ENCODE data around the gene CDH4. TPM values are rescaled to one million over a fixed set of nuclear protein-coding genes. Genes with fewer than 3 reads are reported as not detected.

Gene CDH4
- total RNA-seq, 2 experiments from 2014 or later = not detected

DNA sequence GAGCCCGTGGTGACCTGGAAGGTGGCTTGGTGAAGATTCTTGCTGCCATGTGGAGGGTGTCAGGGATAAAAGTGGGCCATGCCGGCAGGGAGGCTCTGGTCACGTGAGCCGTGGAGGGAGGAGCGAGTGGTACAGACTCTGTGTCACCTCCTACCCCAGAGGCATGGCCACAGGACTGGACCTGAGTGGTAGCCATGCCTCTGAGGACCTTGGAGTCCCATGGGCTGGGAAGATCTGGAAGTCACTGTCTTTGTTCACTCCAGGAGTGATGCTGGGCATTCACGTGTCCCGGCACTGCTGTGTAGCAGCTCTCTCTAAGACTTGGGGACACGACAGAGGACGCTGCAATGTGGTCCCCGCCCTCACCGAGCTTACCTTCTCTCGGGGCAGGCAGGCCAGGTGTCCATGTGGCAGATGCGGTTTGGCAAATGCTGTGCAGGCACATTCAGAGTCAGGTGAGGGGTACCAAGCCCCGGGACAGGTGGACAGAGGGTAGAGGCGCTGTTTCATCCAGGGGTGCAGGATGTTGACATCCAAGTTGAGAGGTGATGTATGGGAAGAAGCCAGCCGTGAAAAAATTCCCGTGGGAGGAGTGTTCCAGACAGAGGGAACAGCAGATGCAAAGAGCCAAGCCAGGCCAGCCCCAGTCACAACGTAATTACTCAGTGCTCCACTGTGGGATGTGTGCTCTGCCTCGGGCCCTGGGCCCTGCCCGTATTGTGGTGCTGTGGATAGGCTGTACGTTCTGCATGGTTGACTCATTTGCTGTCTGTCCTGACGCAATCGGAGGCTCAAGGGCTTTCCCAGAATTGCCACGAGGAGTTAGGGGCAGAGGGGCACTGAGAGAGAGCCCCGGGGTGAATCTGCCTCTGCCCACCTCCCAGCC lies 505.9 kb downstream of the CDH4 start:
- no peaks in the 10 kb centered on the region for H3K36me3 ChIP-seq (ENCODE audit: insufficient read depth, low read length)
- ChIA-PET POLR2A (no interaction called here), CTCF (ENCODE audit: unreplicated experiment) (no interaction called here)
- DNase-seq (ENCODE audit: low spot score) = no peak
- H3K9me2 ChIP-seq (ENCODE audit: insufficient read depth, low read length) = no peaks in the 10 kb centered on the region
- H3K4me1 ChIP-seq (ENCODE audit: insufficient read depth, low read length, poor library complexity, severe bottlenecking) = no peaks in the 10 kb centered on the region
- H3K4me3 ChIP-seq (ENCODE audit: low read depth, low read length, poor library complexity, severe bottlenecking) = no peak overlapping the region
- no peak overlapping the region for H2AFZ ChIP-seq (ENCODE audit: low read length)
- H4K20me1 ChIP-seq (ENCODE audit: insufficient read depth, low read length) = no peaks in the 10 kb centered on the region
- intact Hi-C loops (cut with micrococcal nuclease; ENCODE audit: unreplicated experiment) = no loop called here
- no peak for TF ChIP-seq EZH2phosphoT487 (IDR thresholded peaks at IDR 0.05; ENCODE audit: borderline replicate concordance, low read depth, low read length)
- TF ChIP-seq, protein P1, sequence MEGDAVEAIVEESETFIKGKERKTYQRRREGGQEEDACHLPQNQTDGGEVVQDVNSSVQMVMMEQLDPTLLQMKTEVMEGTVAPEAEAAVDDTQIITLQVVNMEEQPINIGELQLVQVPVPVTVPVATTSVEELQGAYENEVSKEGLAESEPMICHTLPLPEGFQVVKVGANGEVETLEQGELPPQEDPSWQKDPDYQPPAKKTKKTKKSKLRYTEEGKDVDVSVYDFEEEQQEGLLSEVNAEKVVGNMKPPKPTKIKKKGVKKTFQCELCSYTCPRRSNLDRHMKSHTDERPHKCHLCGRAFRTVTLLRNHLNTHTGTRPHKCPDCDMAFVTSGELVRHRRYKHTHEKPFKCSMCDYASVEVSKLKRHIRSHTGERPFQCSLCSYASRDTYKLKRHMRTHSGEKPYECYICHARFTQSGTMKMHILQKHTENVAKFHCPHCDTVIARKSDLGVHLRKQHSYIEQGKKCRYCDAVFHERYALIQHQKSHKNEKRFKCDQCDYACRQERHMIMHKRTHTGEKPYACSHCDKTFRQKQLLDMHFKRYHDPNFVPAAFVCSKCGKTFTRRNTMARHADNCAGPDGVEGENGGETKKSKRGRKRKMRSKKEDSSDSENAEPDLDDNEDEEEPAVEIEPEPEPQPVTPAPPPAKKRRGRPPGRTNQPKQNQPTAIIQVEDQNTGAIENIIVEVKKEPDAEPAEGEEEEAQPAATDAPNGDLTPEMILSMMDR (conservative IDR thresholded peaks at IDR 0.05; ENCODE audit: low read length) = no peak
- no peak overlapping the region for H3K27ac ChIP-seq (ENCODE audit: low read depth, low read length, poor library complexity, severe bottlenecking)
- no peaks in the 10 kb centered on the region for H3K9me3 ChIP-seq (ENCODE audit: low read length)
- H3K79me2 ChIP-seq (ENCODE audit: insufficient read depth, low read depth, low read length) = no peaks in the 10 kb centered on the region
- no peak overlapping the region for H3K4me2 ChIP-seq (ENCODE audit: low read length)
- no TSS peak for BruUV-seq (replicated peaks)

DNA sequence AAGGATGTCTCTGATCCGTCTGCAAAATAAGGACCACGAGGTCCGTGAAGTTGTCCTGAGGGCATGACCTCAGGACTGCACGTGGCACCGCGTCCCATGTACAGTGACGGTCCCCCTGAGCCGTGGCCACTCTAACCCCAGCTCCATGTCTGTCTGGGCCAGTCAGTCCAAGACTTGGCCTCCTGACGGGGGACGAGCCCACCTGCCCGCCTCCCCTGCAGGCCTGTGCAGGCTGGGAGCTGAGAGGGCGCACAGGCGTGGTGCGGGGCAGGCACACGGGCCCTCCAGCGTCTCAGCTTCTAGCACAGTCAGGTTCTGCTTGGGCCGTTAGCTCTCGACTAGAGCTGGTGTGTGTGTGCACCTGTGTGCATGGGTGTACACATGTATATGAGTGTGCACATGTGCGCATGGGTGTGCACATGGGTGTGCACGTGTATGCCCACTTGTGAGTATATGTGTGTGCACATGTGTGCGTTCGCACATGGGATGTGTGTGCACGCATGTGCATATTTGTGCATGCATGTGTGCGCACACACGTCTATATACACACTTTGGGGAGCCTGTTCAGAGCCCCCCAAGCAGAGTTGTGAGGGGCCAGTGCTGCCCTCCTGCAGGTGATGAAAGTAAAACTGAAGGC lies 506.6 kb downstream of the CDH4 start:
- Histone ChIP-seq H3K79me2 (ENCODE audit: insufficient read depth, low read depth, low read length) (no peaks in the 10 kb centered on the region), H3K4me2 (ENCODE audit: low read length) (no peak overlapping the region), H3K36me3 (ENCODE audit: insufficient read depth, low read length) (no peaks in the 10 kb centered on the region), H4K20me1 (ENCODE audit: insufficient read depth, low read length) (no peaks in the 10 kb centered on the region), H2AFZ (ENCODE audit: low read length) (no peak overlapping the region), H3K9me3 (ENCODE audit: low read length) (no peaks in the 10 kb centered on the region), H3K9me2 (ENCODE audit: insufficient read depth, low read length) (no peaks in the 10 kb centered on the region), H3K4me1 (ENCODE audit: insufficient read depth, low read length, poor library complexity, severe bottlenecking) (no peaks in the 10 kb centered on the region), H3K27ac (ENCODE audit: low read depth, low read length, poor library complexity, severe bottlenecking) (no peak overlapping the region), H3K4me3 (ENCODE audit: low read depth, low read length, poor library complexity, severe bottlenecking) (no peak overlapping the region)
- BruUV-seq (replicated peaks) = no TSS peak
- no peak for DNase-seq (ENCODE audit: low spot score)
- TF ChIP-seq EZH2phosphoT487 (IDR thresholded peaks at IDR 0.05; ENCODE audit: borderline replicate concordance, low read depth, low read length) = no peak
- TF ChIP-seq, protein P1 (conservative IDR thresholded peaks at IDR 0.05; ENCODE audit: low read length) = no peak
- intact Hi-C loops (cut with micrococcal nuclease; ENCODE audit: unreplicated experiment) = no loop called here
- CTCF ChIA-PET (ENCODE audit: unreplicated experiment) = no interaction called here
- POLR2A ChIA-PET = no interaction called here

All from OCI-LY7 (cell line).